Measurements from ENCODE around the gene METTL22.

METTL22 gene

DNA sequence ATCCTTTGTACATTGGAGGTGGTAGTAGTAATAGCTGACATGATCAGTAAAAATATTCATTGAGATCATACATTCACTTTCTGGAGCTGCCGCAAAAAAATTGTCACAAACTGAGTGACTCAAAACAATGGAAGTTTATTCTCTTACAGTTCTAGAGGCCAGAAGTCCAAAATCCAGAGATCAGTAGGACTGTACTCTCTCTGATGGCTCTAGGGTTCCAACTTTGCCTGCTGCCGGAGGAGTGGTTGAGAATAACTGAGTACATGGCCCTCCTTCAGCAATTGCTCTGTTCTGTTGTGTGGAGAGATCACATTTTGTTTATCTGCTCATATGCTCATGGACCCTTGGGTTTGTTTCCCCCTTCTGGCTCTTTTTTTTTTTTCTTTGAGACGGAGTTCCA, 76.5 kb downstream of the METTL22 start:
- no peak for DNase-seq

Data from kidney glomerular epithelial cell (primary cell).